H7 (cell line): ENCODE results near the gene JUN. TPM values are rescaled to one million over a fixed set of nuclear protein-coding genes. Genes with fewer than 3 reads are reported as not detected.

ENCODE experiments used
- DNase-seq: peaks from one replicate; pipeline ENCODE4 v3.0.0; 2012
- H3K27me3 ChIP-seq: 2 replicates; pipeline ENCODE4 v1.6.0; 2011; ENCODE audit warnings: mild to moderate bottlenecking, low read length; ENCODE audit not compliant: control insufficient read depth, insufficient read depth
- H3K36me3 ChIP-seq: replicated peaks from 2 replicates; pipeline ENCODE4 v1.5.1; 2011; ENCODE audit warnings: low read length; ENCODE audit not compliant: control insufficient read depth, insufficient read depth
- H3K4me3 ChIP-seq: 2 replicates; pipeline ENCODE4 v1.5.1; 2011; ENCODE audit warnings: low read depth, mild to moderate bottlenecking, control low read depth, low read length, moderate library complexity; ENCODE audit not compliant: insufficient read depth
- total RNA-seq: library from RNA; depleted of rRNA; stranded (reverse); fragments of >200 nt; shearing (Covaris generic); gene quantifications from 2 replicates; pipeline ENCODE4 v1.2.3, GENCODE V29; 2014

Gene JUN
- total RNA-seq, 1 experiment from 2014 or later = 37.1 TPM

DNA sequence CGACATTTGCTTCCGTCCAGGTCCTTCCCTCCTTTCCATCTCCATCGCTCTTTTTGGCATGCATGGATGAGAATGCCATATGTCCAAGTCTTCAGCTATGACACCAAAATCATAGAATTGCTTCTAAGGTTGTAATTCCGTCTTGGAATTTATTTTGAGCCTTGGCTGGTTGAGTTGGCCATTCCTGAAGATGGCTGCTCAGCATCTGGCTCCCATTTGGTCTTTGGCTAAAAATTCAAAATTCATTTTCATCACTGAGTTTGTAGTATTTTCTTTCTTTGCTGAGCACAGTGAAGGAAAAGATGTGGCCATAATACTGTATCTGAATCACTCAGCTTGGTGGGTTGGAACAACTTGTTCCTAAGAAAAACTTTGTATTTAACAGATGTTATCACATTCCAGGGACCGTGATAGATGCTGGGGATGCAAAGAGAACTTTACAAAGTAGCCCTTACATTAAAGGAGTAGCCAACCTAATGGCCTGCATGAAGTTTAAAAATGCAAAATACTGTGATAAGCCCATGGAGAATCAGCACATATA, 15.6 kb downstream of the JUN start:
- no peak for DNase-seq
- no peaks in the 10 kb centered on the region for H3K36me3 ChIP-seq
- H3K27me3 ChIP-seq = no peaks in the 10 kb centered on the region; the same call in 1 of the 2 replicates
- H3K4me3 ChIP-seq = no peak overlapping the region

GRCh38 chr1:58767143-58767542, 16.7 kb downstream of the JUN start:
- no peaks in the 10 kb centered on the region for H3K36me3 ChIP-seq
- H3K4me3 ChIP-seq = no peak overlapping the region
- no peak for DNase-seq
- H3K27me3 ChIP-seq = no peaks in the 10 kb centered on the region; the same call in 1 of the 2 replicates

DNA sequence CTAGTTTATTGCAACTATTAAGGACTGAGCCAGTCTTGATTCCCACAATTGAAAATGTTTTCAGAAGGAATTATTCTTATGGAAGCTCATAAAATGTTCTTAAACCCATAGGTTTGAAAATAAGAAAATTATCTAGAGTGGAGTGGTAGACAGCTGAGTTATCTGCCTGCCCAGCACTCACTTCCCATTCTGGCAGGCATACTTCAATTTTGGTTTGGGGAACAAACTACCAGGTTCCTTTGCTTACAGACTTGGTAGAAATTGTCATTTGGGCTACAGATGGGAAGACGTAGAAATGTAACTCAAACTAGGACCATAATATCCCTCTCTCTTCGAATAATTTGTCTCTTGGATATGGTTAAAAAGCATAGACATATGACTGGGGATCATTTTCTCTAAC, 18.4 kb downstream of the JUN start:
- Histone ChIP-seq H3K27me3 (no peaks in the 10 kb centered on the region; the same call in 1 of the 2 replicates), H3K36me3 (no peaks in the 10 kb centered on the region), H3K4me3 (no peak overlapping the region)
- no peak for DNase-seq

- H3K36me3 ChIP-seq = no peaks in the 10 kb centered on the region
- no peak overlapping the region for H3K4me3 ChIP-seq
- H3K27me3 ChIP-seq = no peaks in the 10 kb centered on the region; the same call in 1 of the 2 replicates
- no peak for DNase-seq
Observed at GRCh38 chr1:58765006-58765405, 18.8 kb downstream of the JUN start.

DNA sequence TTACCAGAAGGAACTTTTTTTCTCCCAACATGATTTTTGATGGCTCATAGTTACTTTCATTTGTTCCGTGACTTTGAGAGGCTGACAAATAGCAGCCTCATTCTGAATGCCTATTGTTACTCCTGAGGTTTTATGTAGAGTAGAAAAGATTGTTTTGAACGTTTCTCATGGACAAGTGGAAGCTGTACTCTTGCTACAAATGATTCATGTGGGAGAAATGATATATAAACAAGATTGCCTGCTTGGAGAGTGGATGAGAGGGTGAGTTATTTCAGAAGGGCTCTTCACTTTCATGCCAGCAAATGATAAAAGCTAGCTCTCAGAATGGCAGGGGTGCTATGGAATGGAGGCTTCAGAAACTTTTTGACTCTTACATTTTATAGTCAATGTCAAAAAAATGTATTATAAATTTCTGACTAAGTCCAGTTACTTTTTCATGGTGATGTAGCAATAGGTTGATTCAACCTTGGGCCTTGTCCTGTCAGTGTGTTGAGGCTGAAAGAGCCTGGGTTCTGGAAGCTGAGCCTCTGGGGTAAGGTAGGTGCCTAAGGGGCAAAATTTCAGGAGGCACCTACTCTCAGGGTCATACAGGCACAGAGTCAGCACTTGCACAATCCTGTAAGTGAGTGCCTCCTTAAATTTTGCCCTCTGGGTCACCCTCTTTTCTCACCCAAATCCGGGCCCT, 19.4 kb downstream of the JUN start:
- H3K27me3 ChIP-seq = no peaks in the 10 kb centered on the region; the same call in 1 of the 2 replicates
- no peak overlapping the region for H3K4me3 ChIP-seq
- H3K36me3 ChIP-seq = no peaks in the 10 kb centered on the region
- no peak for DNase-seq

GRCh38 chr1:58763214-58763613, 20.6 kb downstream of the JUN start:
- no peak overlapping the region for H3K4me3 ChIP-seq
- no peak for DNase-seq
- no peaks in the 10 kb centered on the region for H3K36me3 ChIP-seq
- no peaks in the 10 kb centered on the region; the same call in 1 of the 2 replicates for H3K27me3 ChIP-seq

GRCh38 chr1:58762806-58763205, 21.0 kb downstream of the JUN start:
- H3K27me3 ChIP-seq = no peaks in the 10 kb centered on the region; the same call in 1 of the 2 replicates
- no peaks in the 10 kb centered on the region for H3K36me3 ChIP-seq
- no peak for DNase-seq
- H3K4me3 ChIP-seq = no peak overlapping the region

DNA sequence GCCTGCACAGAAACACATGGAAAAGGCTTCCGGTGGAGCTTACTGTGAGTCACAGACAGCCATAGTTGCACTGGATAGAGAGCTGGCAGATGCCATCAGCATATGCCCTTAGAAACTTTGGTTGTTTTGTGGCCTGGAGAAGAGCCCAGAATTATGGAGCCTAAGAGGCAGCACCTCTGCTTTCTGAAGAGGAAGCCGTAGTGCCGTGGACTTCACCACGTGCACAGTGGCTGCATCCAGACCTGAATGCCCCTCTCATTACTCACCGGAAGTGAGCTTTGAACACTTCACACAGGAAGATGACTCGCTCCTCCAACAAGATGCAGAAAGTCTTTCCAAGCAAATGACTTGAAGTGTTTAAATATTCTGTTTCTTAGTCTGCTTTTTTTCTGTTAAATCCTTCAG, 28.4 kb downstream of the JUN start:
- DNase-seq = no peak
- no peaks in the 10 kb centered on the region for H3K36me3 ChIP-seq
- H3K4me3 ChIP-seq = no peak overlapping the region
- no peaks in the 10 kb centered on the region; the same call in 1 of the 2 replicates for H3K27me3 ChIP-seq

- Histone ChIP-seq H3K4me3 (no peak overlapping the region), H3K27me3 (peaks cover 1% of the 10 kb centered on the region; the same call in 1 of the 2 replicates), H3K36me3 (no peaks in the 10 kb centered on the region)
- DNase-seq = no peak
Observed at GRCh38 chr1:58754683-58755467, 29.0 kb downstream of the JUN start.

GRCh38 chr1:58754073-58754613, 29.7 kb downstream of the JUN start:
- Histone ChIP-seq H3K36me3 (no peaks in the 10 kb centered on the region), H3K4me3 (no peak overlapping the region), H3K27me3 (peaks cover 1% of the 10 kb centered on the region; the same call in 1 of the 2 replicates)
- no peak for DNase-seq

DNA sequence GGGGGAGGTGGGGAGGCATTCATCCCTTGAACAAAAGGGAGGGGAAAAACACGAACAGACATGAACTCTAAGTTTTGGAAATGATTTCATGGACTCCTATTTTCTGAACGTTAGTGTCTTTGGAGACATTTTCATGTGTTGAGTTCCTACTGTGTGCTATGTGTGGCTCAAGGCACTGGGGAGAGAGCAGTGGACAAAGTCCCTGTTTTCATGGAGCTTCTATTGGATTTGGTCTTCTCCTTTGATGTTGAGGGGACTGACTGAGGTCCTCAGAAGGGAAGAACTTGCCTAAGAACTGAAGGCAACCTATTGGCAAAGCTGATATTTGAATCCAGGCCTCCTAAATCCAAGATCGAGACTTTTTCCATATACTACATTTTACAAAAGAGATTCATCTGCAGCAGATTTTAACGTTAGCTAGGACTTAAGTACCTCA, 30.4 kb downstream of the JUN start:
- Histone ChIP-seq H3K36me3 (no peaks in the 10 kb centered on the region), H3K4me3 (no peak overlapping the region), H3K27me3 (peaks cover 1% of the 10 kb centered on the region; the same call in 1 of the 2 replicates)
- DNase-seq = no peak

- no peak for DNase-seq
- no peaks in the 10 kb centered on the region for H3K36me3 ChIP-seq
- H3K4me3 ChIP-seq = no peak overlapping the region
Observed at GRCh38 chr1:58749646-58750045, 34.2 kb downstream of the JUN start.

GRCh38 chr1:58748666-58749065, 35.2 kb downstream of the JUN start:
- H3K36me3 ChIP-seq = no peaks in the 10 kb centered on the region
- peaks cover 1% of the 10 kb centered on the region; the same call in 1 of the 2 replicates for H3K27me3 ChIP-seq
- H3K4me3 ChIP-seq = no peak overlapping the region
- DNase-seq = no peak

More at GRCh38 chr1:58749646-58750045, 34.2 kb downstream of the JUN start:
- H3K27me3 ChIP-seq = peaks cover 1% of the 10 kb centered on the region; the same call in 1 of the 2 replicates

- Histone ChIP-seq H3K36me3 (no peaks in the 10 kb centered on the region), H3K4me3 (no peak overlapping the region), H3K27me3 (peaks cover 1% of the 10 kb centered on the region; the same call in 1 of the 2 replicates)
- no peak for DNase-seq
Observed at GRCh38 chr1:58746757-58747156, 37.1 kb downstream of the JUN start.
